Left ventricle myocardium inferior (tissue), 1 donor: ENCODE measurements around the gene TMEM9. TPM values are rescaled to one million over a fixed set of nuclear protein-coding genes. Genes with fewer than 3 reads are reported as not detected.

ENCODE experiments used
- DNase-seq: peaks from one replicate; pipeline ENCODE4 v3.0.0-alpha.2; 2020
- H3K27ac ChIP-seq: fragments of 200-600 bp; replicated peaks from 2 replicates; pipeline ENCODE4 v1.8.0; 2021
- H3K27me3 ChIP-seq: fragments of 200-600 bp; 2 replicates; pipeline ENCODE4 v1.8.0; 2021; ENCODE audit warnings: low read depth
- H3K36me3 ChIP-seq: fragments of 200-600 bp; 2 replicates; pipeline ENCODE4 v1.8.0; 2021
- H3K4me1 ChIP-seq: fragments of 200-600 bp; 2 replicates; pipeline ENCODE4 v1.8.0; 2021
- H3K4me3 ChIP-seq: fragments of 200-600 bp; 2 replicates; pipeline ENCODE4 v1.8.0; 2021; ENCODE audit warnings: mild to moderate bottlenecking, moderate library complexity
- H3K9me3 ChIP-seq: fragments of 200-600 bp; replicated peaks from 2 replicates; pipeline ENCODE4 v1.8.0; 2021
- intact Hi-C: fragments of 100-400 bp; cut with micrococcal nuclease; formaldehyde crosslinking; loops from one replicate; pipeline ENCODE4 v1.11.0; 2022
- total RNA-seq: library from RNA; stranded (reverse); fragmentation: NEBNext Ultra II Directional; extraction: Animal tissue kit (Norgen Biotek cat#: 25700); gene quantifications from one replicate; pipeline ENCODE4 v1.2.1, GENCODE V29; 2021
- TF ChIP-seq, protein P1 (sequence below): fragments of 200-600 bp; IDR thresholded peaks from 2 replicates; pipeline ENCODE4 v1.8.0; 2021; ENCODE audit warnings: antibody characterized with exemption, mild to moderate bottlenecking, borderline replicate concordance
- donor health status: DM: no; HTN: yes; CAD: no; lungs with severe emphysema.

TMEM9 gene
- total RNA-seq, 1 donor from 2014 or later, result 25.3 TPM

GRCh38 chr1:201170533-201171062 is 16.3 kb upstream of the TMEM9 start:
- peak overlapping the region; percentile 73 for H3K4me3 ChIP-seq
- peak; percentile 96 for DNase-seq
- H3K36me3 ChIP-seq, result no peaks in the 10 kb centered on the region
- no peaks in the 10 kb centered on the region for H3K9me3 ChIP-seq
- peak overlapping the region; percentile 91 for H3K27ac ChIP-seq
- intact Hi-C loops, result no loop called here
- H3K4me1 ChIP-seq, result peaks cover 20% of the 10 kb centered on the region
- TF ChIP-seq, protein P1, sequence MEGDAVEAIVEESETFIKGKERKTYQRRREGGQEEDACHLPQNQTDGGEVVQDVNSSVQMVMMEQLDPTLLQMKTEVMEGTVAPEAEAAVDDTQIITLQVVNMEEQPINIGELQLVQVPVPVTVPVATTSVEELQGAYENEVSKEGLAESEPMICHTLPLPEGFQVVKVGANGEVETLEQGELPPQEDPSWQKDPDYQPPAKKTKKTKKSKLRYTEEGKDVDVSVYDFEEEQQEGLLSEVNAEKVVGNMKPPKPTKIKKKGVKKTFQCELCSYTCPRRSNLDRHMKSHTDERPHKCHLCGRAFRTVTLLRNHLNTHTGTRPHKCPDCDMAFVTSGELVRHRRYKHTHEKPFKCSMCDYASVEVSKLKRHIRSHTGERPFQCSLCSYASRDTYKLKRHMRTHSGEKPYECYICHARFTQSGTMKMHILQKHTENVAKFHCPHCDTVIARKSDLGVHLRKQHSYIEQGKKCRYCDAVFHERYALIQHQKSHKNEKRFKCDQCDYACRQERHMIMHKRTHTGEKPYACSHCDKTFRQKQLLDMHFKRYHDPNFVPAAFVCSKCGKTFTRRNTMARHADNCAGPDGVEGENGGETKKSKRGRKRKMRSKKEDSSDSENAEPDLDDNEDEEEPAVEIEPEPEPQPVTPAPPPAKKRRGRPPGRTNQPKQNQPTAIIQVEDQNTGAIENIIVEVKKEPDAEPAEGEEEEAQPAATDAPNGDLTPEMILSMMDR, result no peak
- H3K27me3 ChIP-seq, result no peaks in the 10 kb centered on the region

GRCh38 chr1:201169971-201170532 is 15.8 kb upstream of the TMEM9 start:
- TF ChIP-seq, protein P1, result no peak
- Histone ChIP-seq H3K36me3 (no peaks in the 10 kb centered on the region), H3K27ac (peak overlapping the region; percentile 91), H3K4me1 (peaks cover 20% of the 10 kb centered on the region), H3K4me3 (peak overlapping the region; percentile 73), H3K9me3 (no peaks in the 10 kb centered on the region), H3K27me3 (no peaks in the 10 kb centered on the region)
- no peak for DNase-seq
- intact Hi-C loops, result no loop called here

DNA sequence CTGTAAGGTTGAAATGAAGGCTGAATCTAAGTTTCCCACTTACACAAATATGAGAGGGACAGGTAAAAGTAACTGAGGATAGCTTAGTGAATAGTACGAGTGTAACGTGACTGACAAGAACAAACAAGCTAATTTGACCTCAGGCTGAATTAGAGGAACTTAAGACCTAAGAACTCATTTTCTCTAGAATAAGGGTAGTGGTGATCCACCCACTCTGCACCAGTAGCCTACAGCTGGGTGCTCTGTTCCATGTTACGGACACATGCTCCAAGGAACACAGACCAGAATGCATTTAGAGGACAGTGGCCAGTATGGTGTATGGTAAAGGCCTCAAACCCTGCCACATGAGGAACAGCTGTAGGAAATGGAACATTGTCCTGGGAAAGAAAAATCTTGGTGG is 14.9 kb upstream of the TMEM9 start:
- no peaks in the 10 kb centered on the region for H3K9me3 ChIP-seq
- no peak overlapping the region for H3K4me3 ChIP-seq
- TF ChIP-seq, protein P1, result no peak
- intact Hi-C loops, result no loop called here
- no peak overlapping the region for H3K27ac ChIP-seq
- H3K4me1 ChIP-seq, result peaks cover 20% of the 10 kb centered on the region
- no peaks in the 10 kb centered on the region for H3K36me3 ChIP-seq
- no peak for DNase-seq
- no peaks in the 10 kb centered on the region for H3K27me3 ChIP-seq

DNA sequence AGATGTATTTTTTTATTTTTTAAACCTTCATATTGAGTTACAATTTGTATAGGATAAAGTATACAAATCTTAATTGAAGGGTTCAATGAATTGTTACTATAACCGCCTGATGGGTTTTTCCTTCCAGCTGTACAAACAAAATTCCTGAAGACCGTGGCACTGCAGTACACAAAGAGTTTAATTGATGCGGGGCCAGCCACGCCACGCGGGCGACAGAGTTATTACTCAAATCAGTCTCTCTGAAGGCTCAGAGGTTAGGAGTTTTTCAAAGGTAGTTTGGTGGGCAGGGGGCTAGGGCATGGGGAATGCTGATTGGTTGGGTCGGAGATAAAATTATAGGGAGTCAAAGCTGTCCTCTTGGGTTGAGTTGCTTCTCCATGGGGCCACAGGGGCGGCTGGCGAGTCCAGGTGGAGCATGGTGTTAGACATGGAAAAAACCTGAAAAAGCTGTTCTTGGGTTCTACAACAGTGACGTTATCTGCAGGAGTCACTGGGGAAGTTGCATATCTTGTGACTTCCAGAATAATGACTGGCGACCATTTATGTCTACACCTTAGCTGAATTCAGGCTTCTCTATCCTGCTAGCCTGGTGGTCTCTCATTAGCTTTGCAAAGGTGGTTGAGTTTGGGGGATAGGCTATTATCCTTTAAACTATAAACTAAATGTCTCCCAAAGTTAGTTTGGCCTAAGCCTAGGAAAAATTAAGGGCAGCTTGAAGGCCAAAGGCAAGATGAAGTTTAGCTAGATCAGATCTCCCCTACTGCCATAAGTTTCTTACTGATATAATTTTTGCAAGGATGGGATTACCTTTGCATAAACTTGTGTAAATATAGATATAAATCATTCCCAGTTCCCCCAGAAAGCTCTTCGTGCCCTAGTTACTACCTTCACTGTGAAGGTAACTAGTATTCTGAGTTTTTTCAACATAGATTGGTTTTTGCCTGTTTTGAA is 13.0 kb upstream of the TMEM9 start:
- DNase-seq, result no peak
- Histone ChIP-seq H3K4me1 (peaks cover 20% of the 10 kb centered on the region), H3K27me3 (no peaks in the 10 kb centered on the region), H3K27ac (no peak overlapping the region), H3K4me3 (no peak overlapping the region), H3K9me3 (no peaks in the 10 kb centered on the region), H3K36me3 (no peaks in the 10 kb centered on the region)
- intact Hi-C loops, result no loop called here
- TF ChIP-seq, protein P1, result no peak

GRCh38 chr1:201164645-201165044 is 10.4 kb upstream of the TMEM9 start:
- intact Hi-C loops, result no loop called here
- H3K36me3 ChIP-seq, result no peaks in the 10 kb centered on the region
- no peaks in the 10 kb centered on the region for H3K27me3 ChIP-seq
- no peaks in the 10 kb centered on the region for H3K9me3 ChIP-seq
- DNase-seq, result no peak
- H3K4me1 ChIP-seq, result peaks cover 5% of the 10 kb centered on the region
- H3K27ac ChIP-seq, result no peak overlapping the region
- H3K4me3 ChIP-seq, result no peak overlapping the region
- TF ChIP-seq, protein P1, result no peak
